ENCODE data around the gene ZNF549.

DNA sequence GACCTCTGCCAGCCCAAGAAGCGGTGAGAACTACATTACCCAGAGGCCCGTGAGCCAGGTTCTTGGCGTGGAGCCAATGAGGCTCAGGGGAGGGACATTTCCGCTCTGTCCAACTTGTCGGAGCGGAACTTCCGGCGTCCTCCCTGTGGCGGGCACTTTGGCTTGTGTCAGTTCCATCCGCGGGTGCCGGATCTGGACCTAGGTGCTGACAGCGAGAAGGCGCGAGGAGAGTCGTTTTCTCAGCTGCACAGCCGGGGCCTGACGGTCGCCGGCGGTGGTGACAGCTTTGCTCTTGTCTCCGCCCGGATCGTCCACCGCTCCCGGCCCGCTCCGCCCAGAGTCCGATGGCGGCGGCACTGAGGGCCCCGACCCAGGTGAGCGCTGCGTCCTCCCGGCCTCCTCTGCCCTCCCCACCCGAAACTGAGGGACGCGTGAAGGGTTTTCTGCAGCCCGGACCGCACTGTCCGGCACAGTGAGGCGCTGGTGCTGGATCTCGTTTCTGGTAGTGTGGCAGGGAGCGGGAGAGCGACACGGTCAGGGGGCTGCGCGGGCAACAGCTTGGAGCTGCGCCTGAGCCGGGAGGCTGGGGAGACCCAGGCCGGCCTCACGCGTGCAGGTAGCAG is 72.7 kb downstream of the ZNF549 start, which contains the start of gene ZNF530:
- TF ChIP-seq, protein P1, sequence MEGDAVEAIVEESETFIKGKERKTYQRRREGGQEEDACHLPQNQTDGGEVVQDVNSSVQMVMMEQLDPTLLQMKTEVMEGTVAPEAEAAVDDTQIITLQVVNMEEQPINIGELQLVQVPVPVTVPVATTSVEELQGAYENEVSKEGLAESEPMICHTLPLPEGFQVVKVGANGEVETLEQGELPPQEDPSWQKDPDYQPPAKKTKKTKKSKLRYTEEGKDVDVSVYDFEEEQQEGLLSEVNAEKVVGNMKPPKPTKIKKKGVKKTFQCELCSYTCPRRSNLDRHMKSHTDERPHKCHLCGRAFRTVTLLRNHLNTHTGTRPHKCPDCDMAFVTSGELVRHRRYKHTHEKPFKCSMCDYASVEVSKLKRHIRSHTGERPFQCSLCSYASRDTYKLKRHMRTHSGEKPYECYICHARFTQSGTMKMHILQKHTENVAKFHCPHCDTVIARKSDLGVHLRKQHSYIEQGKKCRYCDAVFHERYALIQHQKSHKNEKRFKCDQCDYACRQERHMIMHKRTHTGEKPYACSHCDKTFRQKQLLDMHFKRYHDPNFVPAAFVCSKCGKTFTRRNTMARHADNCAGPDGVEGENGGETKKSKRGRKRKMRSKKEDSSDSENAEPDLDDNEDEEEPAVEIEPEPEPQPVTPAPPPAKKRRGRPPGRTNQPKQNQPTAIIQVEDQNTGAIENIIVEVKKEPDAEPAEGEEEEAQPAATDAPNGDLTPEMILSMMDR (IDR thresholded peaks at IDR 0.05; ENCODE audit: borderline replicate concordance, extremely low read depth, low read length, poor library complexity, severe bottlenecking) = no peak
- TF ChIP-seq EZH2 (IDR thresholded peaks at IDR 0.05; ENCODE audit: borderline replicate concordance, low read depth, low read length, severe bottlenecking) = no peak
